Lung (tissue), 12 donors: ENCODE measurements around the gene SMTN. TPM values are rescaled to one million over a fixed set of nuclear protein-coding genes. Genes with fewer than 3 reads are reported as not detected.

ENCODE experiments used
- ATAC-seq: fragments of 200-7000 bp; cut with Tn5 transposase; one replicate; pipeline ENCODE4 v1.9.1; 2020; ENCODE audit warnings: moderate number of reproducible peaks; ENCODE audit not compliant: insufficient read depth, low FRiP score
- DNase-seq, 3 donors: peaks; one replicate each; pipeline ENCODE4 v3.0.0-alpha.2; 2013 to 2017
- H3K27ac ChIP-seq, 2 donors: one replicate each; pipeline ENCODE4 v1.5.1; 2013; ENCODE audit warnings: mild to moderate bottlenecking in 2 of 2, moderate library complexity in 2 of 2, control low read depth in 1 of 2, inconsistent platforms in 1 of 2, low read depth in 1 of 2, low read length in 1 of 2
- H3K27me3 ChIP-seq, 3 donors: one replicate each; pipeline ENCODE4 v1.5.1; 2013; ENCODE audit warnings: low read length in 2 of 3; ENCODE audit not compliant: control insufficient read depth in 3 of 3, insufficient read depth in 3 of 3
- H3K36me3 ChIP-seq, 4 donors: one replicate each; pipeline ENCODE4 v1.5.1; 2013; ENCODE audit warnings: low read length in 4 of 4, mild to moderate bottlenecking in 1 of 4, moderate library complexity in 1 of 4; ENCODE audit not compliant: control insufficient read depth in 4 of 4, insufficient read depth in 4 of 4
- H3K4me1 ChIP-seq, 5 donors: one replicate each; pipeline ENCODE4 v1.5.1; 2013; ENCODE audit warnings: low read length in 5 of 5, mild to moderate bottlenecking in 2 of 5, moderate library complexity in 1 of 5; ENCODE audit not compliant: control insufficient read depth in 5 of 5, insufficient read depth in 5 of 5
- H3K4me3 ChIP-seq: one replicate; pipeline ENCODE4 v1.5.1; 2013; ENCODE audit warnings: mild to moderate bottlenecking, control low read depth, moderate library complexity
- H3K9ac ChIP-seq, 2 donors: one replicate each; pipeline ENCODE4 v1.5.1; 2013; ENCODE audit warnings: low read length in 2 of 2, control low read depth in 1 of 2; ENCODE audit not compliant: insufficient read depth in 1 of 2
- H3K9me3 ChIP-seq, 4 donors: one replicate each; pipeline ENCODE4 v1.5.1; 2013; ENCODE audit warnings: low read length in 3 of 4, mild to moderate bottlenecking in 1 of 4, moderate library complexity in 1 of 4; ENCODE audit not compliant: control insufficient read depth in 4 of 4, insufficient read depth in 3 of 4
- CTCF ChIP-seq: IDR thresholded peaks from 2 replicates; pipeline ENCODE4 v1.5.1; 2012; ENCODE audit warnings: mild to moderate bottlenecking; ENCODE audit errors: control extremely low read depth, extremely low read depth
- WGBS, 2 donors: extraction: QIAGEN DNeasy Blood & Tissue Kit; methylation state at CpG; one replicate each; pipeline ENCODE4 v1.1.7; 2013; 5-methylcytosine and 5-hydroxymethylcytosine counted together
- polyA plus RNA-seq, 2 donors: library from polyadenylated mRNA; stranded (reverse); fragments of 200-250 nt; gene quantifications; one replicate each; pipeline ENCODE4 v1.2.1, GENCODE V29; 2013
- total RNA-seq, 2 donors: library from RNA; depleted of rRNA in 1 of 2; stranded (reverse); fragments of >200 nt in 1 of 2; gene quantifications; one replicate each; pipeline ENCODE4 v1.2.1, GENCODE V29; 2014 to 2021
- donor health status: control.
- donor health status: control.
- donor health status: Bipolar disorder and iron deficiency.
- donor health status: healthy.
- donor health status: DM: yes; HTN: yes; CAD: no.

Gene SMTN
- total and polyA plus RNA-seq, 4 donors = 30.8 to 101 (median 64.7) TPM

GRCh38 chr22:31139866-31140716 lies 59.0 kb downstream of the SMTN start, which contains the start of gene PLA2G3:
Gene PLA2G3, minus strand, starts transcription at chr22:31140508. Its CDS starts 154 bp downstream, at chr22:31140354.
- H3K9me3 ChIP-seq = no peaks in the 10 kb centered on the region
- H3K4me1 ChIP-seq = no peaks in the 10 kb centered on the region
- 39 to 58% methylated on average over 23 to 24 of the region's 24 CpGs for WGBS, 2 donors
- peak within 1 kb of the TSS; percentile 33 for H3K4me3 ChIP-seq
- H3K27me3 ChIP-seq = peaks cover 0 to 3% (median 0%) of the 10 kb centered on the region in 3 donors
- H3K27ac ChIP-seq = peak within 1 kb of the TSS in 1 of 2 donors; percentile 52
- no peak for TF ChIP-seq CTCF
- H3K36me3 ChIP-seq = no peaks in the 10 kb centered on the region
- ATAC-seq (peak; percentile 76), DNase-seq (peak; percentile 28 to 68 (median 67))
- no peak within 1 kb of the TSS for H3K9ac ChIP-seq

GRCh38 chr22:31140746-31141145 lies 59.6 kb downstream of the SMTN start:
- ATAC-seq (peak; percentile 14), DNase-seq (no peak)
- no peak overlapping the region for H3K4me3 ChIP-seq
- no peak for TF ChIP-seq CTCF
- peak overlapping the region in 1 of 2 donors; percentile 52 for H3K27ac ChIP-seq
- H3K9me3 ChIP-seq = no peaks in the 10 kb centered on the region
- WGBS, 2 donors = 61 to 91% methylated on average over 5 of the region's 5 CpGs
- H3K4me1 ChIP-seq = no peaks in the 10 kb centered on the region
- no peak overlapping the region for H3K9ac ChIP-seq
- no peaks in the 10 kb centered on the region for H3K36me3 ChIP-seq
- peaks cover 0 to 3% (median 0%) of the 10 kb centered on the region in 3 donors for H3K27me3 ChIP-seq

GRCh38 chr22:31141551-31141950 lies 60.4 kb downstream of the SMTN start:
- Histone ChIP-seq H3K4me1 (no peaks in the 10 kb centered on the region), H3K27me3 (peaks cover 0 to 3% (median 0%) of the 10 kb centered on the region in 3 donors), H3K9ac (no peak overlapping the region), H3K4me3 (no peak overlapping the region), H3K27ac (peak overlapping the region in 1 of 2 donors; percentile 8), H3K36me3 (no peaks in the 10 kb centered on the region), H3K9me3 (no peaks in the 10 kb centered on the region)
- WGBS, 2 donors = 98 to 100% methylated on average over 2 of the region's 2 CpGs
- TF ChIP-seq CTCF = no peak
- ATAC-seq = no peak
- no peak for DNase-seq
